ENCODE measurements around the gene TNFRSF19.

The TNFRSF19 gene

DNA sequence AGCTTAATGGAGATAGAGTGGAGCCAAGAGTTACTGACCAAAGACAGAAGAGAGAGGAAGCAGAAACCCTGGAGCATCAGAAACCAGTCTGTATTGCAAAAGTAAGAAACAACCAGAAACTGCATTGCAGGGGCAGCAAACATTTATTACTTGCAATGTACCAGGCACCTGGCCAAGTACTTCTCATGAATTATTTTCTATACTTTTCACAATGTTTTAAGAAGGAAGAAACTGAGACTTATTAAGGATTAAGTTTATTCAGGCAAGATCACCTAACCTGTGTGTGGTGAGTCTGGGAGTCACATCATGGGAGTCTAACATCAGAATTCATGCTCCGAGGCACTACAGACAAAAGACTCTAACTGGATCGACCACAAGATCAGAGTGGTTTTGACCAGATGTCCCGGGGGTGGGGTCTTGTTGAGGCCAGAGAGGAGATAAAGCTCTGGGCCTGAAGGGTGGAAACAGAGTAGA, 47.4 kb downstream of the TNFRSF19 start:
- no peak overlapping the region for H3K4me3 ChIP-seq (replicated peaks; ENCODE audit: low read depth, low read length)
- DNase-seq (ENCODE audit: extremely low read depth, low read depth): no peak
- TF ChIP-seq, protein P1, sequence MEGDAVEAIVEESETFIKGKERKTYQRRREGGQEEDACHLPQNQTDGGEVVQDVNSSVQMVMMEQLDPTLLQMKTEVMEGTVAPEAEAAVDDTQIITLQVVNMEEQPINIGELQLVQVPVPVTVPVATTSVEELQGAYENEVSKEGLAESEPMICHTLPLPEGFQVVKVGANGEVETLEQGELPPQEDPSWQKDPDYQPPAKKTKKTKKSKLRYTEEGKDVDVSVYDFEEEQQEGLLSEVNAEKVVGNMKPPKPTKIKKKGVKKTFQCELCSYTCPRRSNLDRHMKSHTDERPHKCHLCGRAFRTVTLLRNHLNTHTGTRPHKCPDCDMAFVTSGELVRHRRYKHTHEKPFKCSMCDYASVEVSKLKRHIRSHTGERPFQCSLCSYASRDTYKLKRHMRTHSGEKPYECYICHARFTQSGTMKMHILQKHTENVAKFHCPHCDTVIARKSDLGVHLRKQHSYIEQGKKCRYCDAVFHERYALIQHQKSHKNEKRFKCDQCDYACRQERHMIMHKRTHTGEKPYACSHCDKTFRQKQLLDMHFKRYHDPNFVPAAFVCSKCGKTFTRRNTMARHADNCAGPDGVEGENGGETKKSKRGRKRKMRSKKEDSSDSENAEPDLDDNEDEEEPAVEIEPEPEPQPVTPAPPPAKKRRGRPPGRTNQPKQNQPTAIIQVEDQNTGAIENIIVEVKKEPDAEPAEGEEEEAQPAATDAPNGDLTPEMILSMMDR (IDR thresholded peaks at IDR 0.05; ENCODE audit: low read depth, low read length, missing control alignments): no peak

DNA sequence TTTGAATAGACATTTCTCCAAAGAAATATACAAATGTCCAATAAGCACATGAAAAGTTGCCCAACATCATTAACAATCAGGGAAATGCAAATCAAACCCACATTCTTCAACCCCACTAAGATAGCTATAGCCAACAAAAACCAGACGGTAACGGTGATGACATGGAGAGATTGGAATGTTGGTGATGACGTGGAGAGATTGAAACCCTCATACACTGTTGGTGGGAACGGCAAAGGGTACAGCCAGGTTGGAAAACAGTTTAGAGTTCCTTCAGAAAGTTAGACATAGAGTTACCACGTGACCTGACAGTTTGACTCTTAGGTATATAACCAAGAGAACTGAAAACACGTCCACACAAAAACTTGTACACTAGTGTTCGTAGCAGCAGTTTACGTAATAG, 48.1 kb downstream of the TNFRSF19 start:
- H3K4me3 ChIP-seq (replicated peaks; ENCODE audit: low read depth, low read length): no peak overlapping the region
- TF ChIP-seq, protein P1 (IDR thresholded peaks at IDR 0.05; ENCODE audit: low read depth, low read length, missing control alignments): no peak
- peak; percentile 89 for DNase-seq (ENCODE audit: extremely low read depth, low read depth)

DNA sequence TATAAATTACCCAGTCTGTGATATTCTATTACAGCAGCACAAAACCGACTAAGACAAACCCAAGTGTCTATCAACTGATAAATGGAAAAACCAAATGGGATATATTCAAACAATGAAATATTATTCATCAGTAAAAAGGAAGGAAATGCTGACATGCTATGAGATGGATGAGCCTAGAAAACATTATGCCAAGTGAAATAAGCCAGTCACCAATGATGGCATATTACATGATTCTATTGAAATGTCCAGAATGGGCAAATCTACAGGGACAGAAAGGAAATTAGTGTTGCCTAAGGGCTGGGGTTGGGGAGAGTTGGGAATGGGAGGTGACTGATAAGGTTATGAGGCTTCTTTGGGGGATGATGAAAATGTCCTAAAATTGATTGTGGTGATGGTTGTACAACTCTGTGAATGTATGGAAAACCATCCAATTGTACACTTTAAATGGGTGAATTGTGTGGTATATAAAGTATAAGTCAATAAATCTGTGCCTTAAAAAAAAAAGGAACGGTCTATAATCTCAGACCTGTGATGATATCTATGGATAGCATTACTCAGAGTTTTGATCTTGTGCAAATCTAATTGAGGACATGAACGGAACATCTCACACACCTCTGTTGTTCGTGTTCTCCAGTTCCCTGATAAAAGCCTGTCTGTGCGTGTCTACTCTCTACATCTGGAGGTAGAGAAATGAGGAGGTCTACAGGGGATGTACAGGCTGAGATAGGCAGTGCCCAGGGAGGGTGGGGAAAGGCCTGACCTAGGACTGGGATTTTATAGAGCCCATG, 49.0 kb downstream of the TNFRSF19 start:
- TF ChIP-seq, protein P1 (IDR thresholded peaks at IDR 0.05; ENCODE audit: low read depth, low read length, missing control alignments): no peak
- no peak for DNase-seq (ENCODE audit: extremely low read depth, low read depth)
- no peak overlapping the region for H3K4me3 ChIP-seq (replicated peaks; ENCODE audit: low read depth, low read length)

DNA sequence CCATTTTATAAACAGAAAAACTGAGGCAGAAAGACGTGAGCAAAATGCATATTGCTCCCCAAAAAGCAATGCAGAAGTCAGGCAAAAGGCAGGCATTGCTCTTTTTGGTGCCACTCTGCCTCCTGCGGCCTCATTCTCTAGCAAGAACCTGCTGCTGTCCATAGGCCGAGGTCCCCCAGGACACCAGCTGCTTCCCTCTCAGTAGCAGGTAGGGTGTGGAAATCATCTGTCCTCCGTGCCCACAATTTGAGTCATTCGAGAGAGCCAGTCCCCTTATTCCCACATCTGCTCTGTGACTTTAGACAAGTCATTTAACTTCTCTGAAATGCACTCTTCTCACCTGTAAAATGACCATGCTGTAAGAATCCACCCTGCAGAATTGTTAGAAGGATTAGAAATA, 50.0 kb downstream of the TNFRSF19 start:
- DNase-seq (ENCODE audit: extremely low read depth, low read depth): no peak
- TF ChIP-seq, protein P1 (IDR thresholded peaks at IDR 0.05; ENCODE audit: low read depth, low read length, missing control alignments): no peak
- no peak overlapping the region for H3K4me3 ChIP-seq (replicated peaks; ENCODE audit: low read depth, low read length)

DNA sequence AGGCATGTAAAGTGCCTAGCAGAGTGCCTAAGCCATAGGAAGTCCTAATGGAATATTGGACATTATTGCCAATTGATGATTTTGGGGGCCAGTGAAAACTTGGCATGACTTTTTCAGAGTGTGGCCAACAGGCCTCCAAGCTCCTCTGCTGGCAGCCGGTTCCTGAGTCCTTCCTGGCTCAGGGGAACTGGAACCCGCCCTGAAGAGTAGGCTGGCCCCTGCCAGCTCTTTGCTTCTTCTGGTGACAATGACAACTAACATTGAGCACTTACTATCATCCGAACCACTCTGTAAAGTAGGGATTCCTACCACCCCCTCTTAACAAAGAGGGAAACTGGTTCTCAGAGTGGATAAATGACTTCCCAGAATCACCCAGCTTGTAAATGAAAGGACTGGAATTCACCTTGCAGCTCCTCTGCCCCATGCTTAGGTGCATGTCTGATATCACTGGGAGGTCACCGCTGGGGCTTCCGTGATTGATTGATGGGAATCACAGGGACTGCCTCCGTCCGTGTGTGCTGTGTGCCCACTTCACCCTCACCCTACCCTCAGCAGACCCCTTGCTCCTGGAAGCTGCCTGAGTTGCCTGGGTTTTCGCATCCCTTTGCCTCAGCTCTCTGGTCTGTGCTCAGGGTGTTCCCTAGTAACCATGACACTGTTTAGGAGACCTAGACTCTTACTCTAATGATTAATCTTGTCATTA, 50.6 kb downstream of the TNFRSF19 start:
- H3K4me3 ChIP-seq (replicated peaks; ENCODE audit: low read depth, low read length): no peak overlapping the region
- TF ChIP-seq, protein P1 (IDR thresholded peaks at IDR 0.05; ENCODE audit: low read depth, low read length, missing control alignments): no peak
- no peak for DNase-seq (ENCODE audit: extremely low read depth, low read depth)

DNA sequence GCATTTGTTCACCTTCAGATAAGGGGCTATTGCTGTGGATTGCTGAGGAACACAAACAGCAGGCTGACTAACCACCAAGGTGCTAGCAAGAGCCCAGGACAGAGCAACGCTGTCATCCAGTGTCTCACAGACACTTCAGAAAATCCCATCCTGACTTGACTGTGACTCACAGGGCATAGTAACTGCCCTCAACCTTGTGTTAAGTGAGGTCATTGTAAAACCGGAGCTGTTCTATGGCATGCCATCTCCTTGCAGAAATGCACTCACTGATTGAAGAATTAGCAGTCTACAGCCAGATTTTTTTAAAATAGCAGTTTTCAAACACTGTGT, 51.1 kb downstream of the TNFRSF19 start:
- DNase-seq (ENCODE audit: extremely low read depth, low read depth): peak; percentile 72
- H3K4me3 ChIP-seq (replicated peaks; ENCODE audit: low read depth, low read length): no peak overlapping the region
- TF ChIP-seq, protein P1 (IDR thresholded peaks at IDR 0.05; ENCODE audit: low read depth, low read length, missing control alignments): no peak
